ENCODE results near the gene CT45A5.
"Not testable (repeated sequence)": the region's sequence is repeated elsewhere in the genome, so short reads cannot be mapped to it uniquely, and the experiment has no call there.

CT45A5 gene

GRCh38 chrX:135785403-135785802 lies at the start of gene CT45A5:
Gene CT45A5 (minus strand): TSS chrX:135785503. CDS start chrX:135781729, 3,774 bp downstream.
- not testable (repeated sequence) for DNase-seq

- not testable (repeated sequence) for DNase-seq
Observed at GRCh38 chrX:135819912-135820311, 34.6 kb upstream of the CT45A5 start, which contains the start of gene CT45A2. Gene CT45A2 (minus strand): TSS chrX:135820012. CDS start chrX:135816265, 3,747 bp downstream.

- DNase-seq: not testable (repeated sequence)
Observed at GRCh38 chrX:135802687-135803086, 17.4 kb upstream of the CT45A5 start, which contains the start of gene CT45A6. Gene CT45A6 (minus strand): TSS chrX:135802787. CDS start chrX:135798993, 3,794 bp downstream.

- not testable (repeated sequence) for DNase-seq
Observed at GRCh38 chrX:135768091-135768490, 17.2 kb downstream of the CT45A5 start, which contains the start of gene CT45A3. Gene CT45A3 (minus strand): TSS chrX:135768191. CDS start chrX:135764444, 3,747 bp downstream.

GRCh38 chrX:135744739-135745138 lies 40.6 kb downstream of the CT45A5 start:
- not testable (repeated sequence) for DNase-seq

GRCh38 chrX:135741192-135741715 lies 44.0 kb downstream of the CT45A5 start:
- DNase-seq: no peak

GRCh38 chrX:135740681-135741149 lies 44.6 kb downstream of the CT45A5 start:
- DNase-seq: no peak

GRCh38 chrX:135737366-135738071 lies 47.8 kb downstream of the CT45A5 start:
- DNase-seq: no peak

GRCh38 chrX:135734666-135735065 lies 50.6 kb downstream of the CT45A5 start:
- DNase-seq: not testable (repeated sequence)
